Keratinocyte (primary cell): ENCODE data around the gene FUT8. TPM values are rescaled to one million over a fixed set of nuclear protein-coding genes. Genes with fewer than 3 reads are reported as not detected.

Experiments
- DNase-seq: peaks from one replicate; pipeline ENCODE4 v3.0.0-alpha.2; 2011; ENCODE audit warnings: low read depth, missing footprints, low spot score
- FAIRE-seq: peaks from 2 replicates; lab custom pipeline; 2011; peaks lifted over from hg19 to GRCh38; lab: Jason Lieb, UNC
- H2AFZ ChIP-seq: 2 replicates; pipeline ENCODE4 v1.6.0; 2012; ENCODE audit warnings: low read length, control low read depth, inconsistent platforms; ENCODE audit not compliant: control insufficient read depth
- H3K27ac ChIP-seq: 2 replicates; pipeline ENCODE4 v1.5.1; 2011; ENCODE audit warnings: low read length; ENCODE audit not compliant: control insufficient read depth, insufficient read depth
- H3K27me3 ChIP-seq: 3 replicates; pipeline ENCODE4 v1.6.0; 2011; ENCODE audit warnings: low read length; ENCODE audit not compliant: control insufficient read depth, insufficient read depth; ENCODE audit errors: extremely low read depth
- H3K36me3 ChIP-seq, 2 experiments: 2 replicates in 1 of 2; 3 replicates in 1 of 2; pipeline ENCODE4 v1.5.1; 2011; ENCODE audit warnings: low read length in 2 of 2, mild to moderate bottlenecking in 1 of 2; ENCODE audit not compliant: control insufficient read depth in 2 of 2, insufficient read depth in 2 of 2; ENCODE audit errors: extremely low read depth in 1 of 2
- H3K4me1 ChIP-seq: 3 replicates; pipeline ENCODE4 v1.5.1; 2011; ENCODE audit warnings: low read length; ENCODE audit not compliant: control insufficient read depth, insufficient read depth; ENCODE audit errors: extremely low read depth
- H3K4me2 ChIP-seq: 3 replicates; pipeline ENCODE4 v1.6.0; 2011; ENCODE audit warnings: low read depth, low read length; ENCODE audit not compliant: control insufficient read depth, insufficient read depth; ENCODE audit errors: extremely low read depth
- H3K4me3 ChIP-seq, 3 experiments: fragments of 200-600 bp in 1 of 3; sonication (generic) in 1 of 3; 2 replicates in 2 of 3; 3 replicates in 1 of 3; pipeline ENCODE4 v1.5.1; 2011 to 2016; ENCODE audit warnings: low read length in 3 of 3, mild to moderate bottlenecking in 3 of 3, control low read depth in 2 of 3, inconsistent platforms in 1 of 3, low read depth in 1 of 3, mixed read lengths in 1 of 3, mixed run types in 1 of 3, moderate library complexity in 1 of 3; ENCODE audit not compliant: control insufficient read depth in 2 of 3, insufficient read depth in 2 of 3; ENCODE audit errors: extremely low read depth in 1 of 3
- H3K79me2 ChIP-seq: 2 replicates; pipeline ENCODE4 v1.6.0; 2012; ENCODE audit warnings: low read length; ENCODE audit not compliant: control insufficient read depth, insufficient read depth
- H3K9ac ChIP-seq: 3 replicates; pipeline ENCODE4 v1.6.0; 2011; ENCODE audit warnings: low read length; ENCODE audit not compliant: control insufficient read depth, insufficient read depth; ENCODE audit errors: extremely low read depth
- H3K9me1 ChIP-seq: 3 replicates; pipeline ENCODE4 v1.6.0; 2011; ENCODE audit warnings: low read length; ENCODE audit not compliant: control insufficient read depth, insufficient read depth; ENCODE audit errors: extremely low read depth
- H3K9me3 ChIP-seq: 2 replicates; pipeline ENCODE4 v1.5.1; 2012; ENCODE audit warnings: low read depth, low read length; ENCODE audit not compliant: control insufficient read depth
- H4K20me1 ChIP-seq: 3 replicates; pipeline ENCODE4 v1.6.0; 2011; ENCODE audit warnings: low read length; ENCODE audit not compliant: control insufficient read depth, insufficient read depth; ENCODE audit errors: extremely low read depth
- EZH2 ChIP-seq: IDR thresholded peaks from one replicate; pipeline ENCODE4 v1.6.1; 2012; ENCODE audit warnings: inconsistent platforms, mild to moderate bottlenecking, low read length, moderate library complexity
- dilution Hi-C: fragments of 300-500 bp; cut with MboI; formaldehyde crosslinking; loops from one replicate; pipeline ENCODE4 v1.7.0; 2020; ENCODE audit warnings: low sequenced_read_pairs; ENCODE audit not compliant: extremely low pct_ligation_motif_present
- polyA plus RNA-seq, 5 experiments: library from polyadenylated mRNA; depleted of rRNA in 3 of 5; stranded (reverse) in 3 of 5; stranded (forward) in 1 of 5; unstranded in 1 of 5; fragments of >200 nt; gene quantifications; 1 replicate in 1 of 5; 2 replicates in 3 of 5; 3 replicates in 1 of 5; pipeline versions ENCODE4 v1.2.1 to v1.2.3, GENCODE V29; 2011 to 2012; ENCODE audit warnings: missing spikeins in 2 of 5, low read depth in 1 of 5, low replicate concordance in 1 of 5
- TF ChIP-seq, protein P1 (sequence below), 3 experiments: IDR thresholded peaks in 1 of 3; conservative IDR thresholded peaks in 1 of 3; optimal IDR thresholded peaks in 1 of 3; 2 replicates in 2 of 3; 3 replicates in 1 of 3; pipeline versions ENCODE3 to v1.5.1; 2011; ENCODE audit warnings: low read length in 3 of 3, mild to moderate bottlenecking in 3 of 3, moderate library complexity in 2 of 3, control low read depth in 1 of 3, inconsistent platforms in 1 of 3; ENCODE audit not compliant: insufficient read depth in 2 of 3; ENCODE audit errors: extremely low read depth in 1 of 3

FUT8 gene
- polyA plus RNA-seq, 1 donor (not counting 4 experiments of a cell fraction or from before 2014, with no cell fraction given): 12.5 TPM

DNA sequence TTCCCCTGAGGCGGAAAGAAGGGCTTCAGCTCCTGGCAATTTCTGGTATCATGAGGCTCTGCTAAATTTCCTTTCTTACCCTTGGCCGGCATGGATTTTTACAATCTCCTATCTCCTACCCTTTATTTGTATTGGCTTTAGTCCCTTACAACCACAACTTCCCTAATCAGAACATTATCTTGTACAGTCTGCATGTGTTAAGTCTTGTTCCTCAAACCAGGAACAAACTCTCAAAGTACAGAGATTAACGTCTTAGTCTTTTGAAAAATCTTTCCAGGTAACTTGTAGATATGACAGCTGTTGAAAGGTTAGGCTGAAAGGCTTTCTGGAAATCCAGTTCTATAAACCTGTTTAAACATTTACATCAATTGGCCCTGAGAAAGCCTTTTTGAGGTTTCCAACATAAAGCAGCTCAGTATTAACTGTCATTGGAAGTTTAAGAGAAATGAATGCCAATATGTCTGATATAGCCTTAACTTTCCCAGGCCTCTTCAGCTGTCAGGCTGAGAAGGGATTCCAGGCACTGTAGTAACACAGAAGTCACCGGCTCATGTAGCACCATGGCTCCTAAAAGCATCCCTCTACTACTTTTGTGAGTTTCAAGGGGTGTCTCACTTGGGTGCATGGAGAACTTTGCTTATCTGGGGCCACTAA, 360.5 kb downstream of the FUT8 start:
- Histone ChIP-seq H3K4me1 (no peaks in the 10 kb centered on the region), H3K4me3 (no peak overlapping the region), H3K27ac (no peak overlapping the region), H3K36me3 (no peaks in the 10 kb centered on the region), H3K9ac (no peak overlapping the region), H2AFZ (no peak overlapping the region), H3K79me2 (no peaks in the 10 kb centered on the region), H3K27me3 (no peaks in the 10 kb centered on the region), H3K4me2 (no peak overlapping the region), H4K20me1 (no peaks in the 10 kb centered on the region), H3K9me1 (no peaks in the 10 kb centered on the region), H3K9me3 (no peaks in the 10 kb centered on the region)
- no peak for DNase-seq
- FAIRE-seq: no peak
- TF ChIP-seq EZH2: no peak
- TF ChIP-seq, protein P1, sequence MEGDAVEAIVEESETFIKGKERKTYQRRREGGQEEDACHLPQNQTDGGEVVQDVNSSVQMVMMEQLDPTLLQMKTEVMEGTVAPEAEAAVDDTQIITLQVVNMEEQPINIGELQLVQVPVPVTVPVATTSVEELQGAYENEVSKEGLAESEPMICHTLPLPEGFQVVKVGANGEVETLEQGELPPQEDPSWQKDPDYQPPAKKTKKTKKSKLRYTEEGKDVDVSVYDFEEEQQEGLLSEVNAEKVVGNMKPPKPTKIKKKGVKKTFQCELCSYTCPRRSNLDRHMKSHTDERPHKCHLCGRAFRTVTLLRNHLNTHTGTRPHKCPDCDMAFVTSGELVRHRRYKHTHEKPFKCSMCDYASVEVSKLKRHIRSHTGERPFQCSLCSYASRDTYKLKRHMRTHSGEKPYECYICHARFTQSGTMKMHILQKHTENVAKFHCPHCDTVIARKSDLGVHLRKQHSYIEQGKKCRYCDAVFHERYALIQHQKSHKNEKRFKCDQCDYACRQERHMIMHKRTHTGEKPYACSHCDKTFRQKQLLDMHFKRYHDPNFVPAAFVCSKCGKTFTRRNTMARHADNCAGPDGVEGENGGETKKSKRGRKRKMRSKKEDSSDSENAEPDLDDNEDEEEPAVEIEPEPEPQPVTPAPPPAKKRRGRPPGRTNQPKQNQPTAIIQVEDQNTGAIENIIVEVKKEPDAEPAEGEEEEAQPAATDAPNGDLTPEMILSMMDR (optimal IDR thresholded peaks at IDR 0.05 in 1 of 3, IDR thresholded peaks at IDR 0.05 in 1 of 3, conservative IDR thresholded peaks at IDR 0.05 in 1 of 3; ENCODE audit: extremely low read depth in 1 of 3, insufficient read depth in 2 of 3, low read length in 3 of 3): no peak
- dilution Hi-C loops: no loop called here

DNA sequence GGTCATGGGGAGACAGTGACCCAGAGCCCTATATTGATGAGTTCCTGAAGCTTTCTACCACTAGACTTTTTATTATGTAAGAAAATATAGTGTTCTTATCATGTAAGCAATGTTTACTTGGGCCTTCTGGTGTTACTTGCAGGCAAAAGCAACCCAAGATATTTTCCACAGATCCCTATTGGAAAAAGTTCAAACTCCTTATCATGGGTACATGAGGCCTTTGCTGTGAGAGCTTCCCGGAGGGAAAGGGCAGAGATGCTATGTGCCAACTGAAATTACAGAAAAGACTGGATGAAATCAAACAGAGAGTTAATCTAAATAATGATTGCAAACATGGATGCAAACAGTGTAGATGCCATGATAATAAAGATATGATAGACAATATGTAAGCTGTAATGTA, 361.5 kb downstream of the FUT8 start:
- Histone ChIP-seq H3K36me3 (no peaks in the 10 kb centered on the region), H3K27me3 (no peaks in the 10 kb centered on the region), H2AFZ (no peak overlapping the region), H3K27ac (no peak overlapping the region), H4K20me1 (no peaks in the 10 kb centered on the region), H3K9me1 (no peaks in the 10 kb centered on the region), H3K79me2 (no peaks in the 10 kb centered on the region), H3K9me3 (no peaks in the 10 kb centered on the region), H3K9ac (no peak overlapping the region), H3K4me1 (no peaks in the 10 kb centered on the region), H3K4me3 (no peak overlapping the region), H3K4me2 (no peak overlapping the region)
- FAIRE-seq (no peak), DNase-seq (no peak)
- dilution Hi-C loops: no loop called here
- no peak for TF ChIP-seq EZH2
- TF ChIP-seq, protein P1 (optimal IDR thresholded peaks at IDR 0.05 in 1 of 3, IDR thresholded peaks at IDR 0.05 in 1 of 3, conservative IDR thresholded peaks at IDR 0.05 in 1 of 3; ENCODE audit: extremely low read depth in 1 of 3, insufficient read depth in 2 of 3, low read length in 3 of 3): no peak
